Liver (tissue), 9 donors: ENCODE measurements around the gene PWWP2B. TPM values are rescaled to one million over a fixed set of nuclear protein-coding genes. Genes with fewer than 3 reads are reported as not detected.

Experiments
- DNase-seq: peaks from one replicate; pipeline ENCODE4 v3.0.0-alpha.2; 2017; ENCODE audit warnings: low spot score
- H3K27ac ChIP-seq, 2 donors: one replicate each; pipeline ENCODE4 v1.7.0; 2013; ENCODE audit warnings: inconsistent platforms in 2 of 2, low read length in 2 of 2, control low read depth in 1 of 2, low read depth in 1 of 2, mild to moderate bottlenecking in 1 of 2
- H3K27me3 ChIP-seq, 4 donors: one replicate each; pipeline versions ENCODE4 v1.6.1 to v1.7.0; 2013; ENCODE audit warnings: low read length in 3 of 4, inconsistent platforms in 1 of 4, mild to moderate bottlenecking in 1 of 4, moderate library complexity in 1 of 4; ENCODE audit not compliant: control insufficient read depth in 4 of 4, insufficient read depth in 4 of 4
- H3K36me3 ChIP-seq, 4 donors: one replicate each; pipeline versions ENCODE4 v1.6.1 to v1.7.0; 2013; ENCODE audit warnings: low read length in 3 of 4, mild to moderate bottlenecking in 3 of 4, low read depth in 1 of 4, moderate library complexity in 1 of 4; ENCODE audit not compliant: control insufficient read depth in 4 of 4, insufficient read depth in 3 of 4
- H3K4me1 ChIP-seq, 4 donors: one replicate each; pipeline versions ENCODE4 v1.6.1 to v1.7.0; 2013; ENCODE audit warnings: low read length in 3 of 4, mild to moderate bottlenecking in 3 of 4, moderate library complexity in 1 of 4; ENCODE audit not compliant: control insufficient read depth in 4 of 4, insufficient read depth in 4 of 4
- H3K4me3 ChIP-seq, 3 donors: one replicate each; pipeline versions ENCODE4 v1.6.1 to v1.7.0; 2013; ENCODE audit warnings: low read length in 3 of 3, control low read depth in 1 of 3, low read depth in 1 of 3, mild to moderate bottlenecking in 1 of 3
- H3K9ac ChIP-seq, 2 donors: one replicate each; pipeline ENCODE4 v1.7.0; 2013; ENCODE audit warnings: low read length in 2 of 2, mild to moderate bottlenecking in 2 of 2, moderate library complexity in 2 of 2, control low read depth in 1 of 2, low read depth in 1 of 2
- H3K9me3 ChIP-seq, 4 donors: one replicate each; pipeline versions ENCODE4 v1.6.1 to v1.7.0; 2013; ENCODE audit warnings: low read length in 3 of 4; ENCODE audit not compliant: control insufficient read depth in 4 of 4
- CTCF ChIP-seq: fragments of 150-350 bp; IDR thresholded peaks from 2 replicates; pipeline ENCODE4 v1.5.1; 2017; ENCODE audit warnings: improper control_type of control experiment, low read depth, low read length; ENCODE audit not compliant: missing input control
- EGR1 ChIP-seq, 2 donors: IDR thresholded peaks; 2 replicates each; pipeline ENCODE4 v1.6.1; 2016 to 2018; ENCODE audit warnings: antibody characterized with exemption in 2 of 2, low read depth in 2 of 2
- FOXA1 ChIP-seq: IDR thresholded peaks from 2 replicates; pipeline ENCODE4 v1.6.1; 2016; ENCODE audit warnings: antibody characterized with exemption
- HNF4G ChIP-seq: IDR thresholded peaks from 2 replicates; pipeline ENCODE4 v1.6.1; 2016; ENCODE audit warnings: antibody characterized with exemption
- NR2F2 ChIP-seq: IDR thresholded peaks from 2 replicates; pipeline ENCODE4 v1.6.1; 2016; ENCODE audit warnings: antibody characterized with exemption
- RAD21 ChIP-seq, 2 donors: IDR thresholded peaks; 2 replicates each; pipeline ENCODE4 v1.6.1; 2016; ENCODE audit warnings: antibody characterized with exemption in 2 of 2, mild to moderate bottlenecking in 2 of 2
- REST ChIP-seq: IDR thresholded peaks from 2 replicates; pipeline ENCODE4 v1.6.1; 2016; ENCODE audit warnings: antibody characterized with exemption, mild to moderate bottlenecking
- RXRA ChIP-seq, 2 donors: IDR thresholded peaks; 2 replicates each; pipeline ENCODE4 v1.6.1; 2017 to 2018; ENCODE audit warnings: antibody characterized with exemption in 2 of 2, mild to moderate bottlenecking in 1 of 2
- SP1 ChIP-seq: IDR thresholded peaks from 2 replicates; pipeline ENCODE4 v1.6.1; 2018; ENCODE audit warnings: antibody characterized with exemption, mild to moderate bottlenecking
- TAF1 ChIP-seq: conservative IDR thresholded peaks from 2 replicates; pipeline ENCODE4 v1.6.1; 2016; ENCODE audit warnings: antibody characterized with exemption, mild to moderate bottlenecking
- YY1 ChIP-seq: IDR thresholded peaks from 2 replicates; pipeline ENCODE4 v1.6.1; 2016; ENCODE audit warnings: antibody characterized with exemption, mild to moderate bottlenecking
- ZBTB33 ChIP-seq: IDR thresholded peaks from 2 replicates; pipeline ENCODE4 v1.6.1; 2016; ENCODE audit warnings: antibody characterized with exemption
- WGBS: extraction: QIAGEN DNeasy Blood & Tissue Kit; methylation state at CpG from one replicate; pipeline ENCODE4 v1.1.7; 2013; 5-methylcytosine and 5-hydroxymethylcytosine counted together
- polyA plus RNA-seq, 2 donors: library from polyadenylated mRNA; stranded (reverse) in 1 of 2; unstranded in 1 of 2; fragments of 200-250 nt in 1 of 2; fragments of >200 nt in 1 of 2; fragmentation: Nextera tagmentation in 1 of 2; extraction: Ambion mirVana in 1 of 2; gene quantifications; one replicate each; pipeline versions ENCODE4 v1.2.1 to v1.2.3, GENCODE V29; 2013 to 2015
- total RNA-seq, 2 donors: library from RNA; depleted of rRNA; stranded (reverse); fragments of >200 nt; gene quantifications; one replicate each; pipeline ENCODE4 v1.2.3, GENCODE V29; 2014
- donor health status: healthy.
- donor health status: healthy.
- donor health status: healthy.
- donor health status: healthy.
- donor health status: healthy.

Gene PWWP2B
- total and polyA plus RNA-seq, 4 donors, result 0.75 to 4.2 (median 3.6) TPM

GRCh38 chr10:132440791-132441565 lies 44.0 kb downstream of the PWWP2B start:
- TF ChIP-seq ZBTB33, result no peak
- DNase-seq, result no peak
- Histone ChIP-seq H3K27ac (no peak overlapping the region), H3K9ac (no peak overlapping the region), H3K27me3 (no peaks in the 10 kb centered on the region), H3K4me1 (peaks cover 0 to 5% (median 3%) of the 10 kb centered on the region in 4 donors), H3K9me3 (no peaks in the 10 kb centered on the region), H3K4me3 (no peak overlapping the region), H3K36me3 (no peaks in the 10 kb centered on the region)
- WGBS, result 93% methylated on average over 25 of the region's 25 CpGs

GRCh38 chr10:132441818-132442524 lies 45.0 kb downstream of the PWWP2B start:
- no peaks in the 10 kb centered on the region for H3K9me3 ChIP-seq
- H3K27me3 ChIP-seq, result no peaks in the 10 kb centered on the region
- 92% methylated on average over 22 of the region's 22 CpGs for WGBS
- peaks cover 0 to 5% (median 3%) of the 10 kb centered on the region in 4 donors for H3K4me1 ChIP-seq
- no peak overlapping the region for H3K4me3 ChIP-seq
- TF ChIP-seq NR2F2 (no peak), CTCF (no peak), TAF1 (no peak), RXRA (IDR thresholded peaks at IDR 0.05) (no peak), REST (no peak), HNF4G (no peak), EGR1 (IDR thresholded peaks at IDR 0.05; ENCODE audit: low read depth in 2 of 2) (no peak), RAD21 (IDR thresholded peaks at IDR 0.05) (no peak), FOXA1 (no peak), YY1 (no peak), SP1 (no peak)
- no peak overlapping the region for H3K9ac ChIP-seq
- no peaks in the 10 kb centered on the region for H3K36me3 ChIP-seq
- no peak overlapping the region for H3K27ac ChIP-seq
- no peak for DNase-seq
